GM15510 (cell line): ENCODE results near the gene SNX1.

ENCODE experiments used
- POLR2A ChIP-seq: IDR thresholded peaks from 3 replicates; pipeline ENCODE4 v1.6.1; 2011; ENCODE audit warnings: borderline replicate concordance; ENCODE audit not compliant: insufficient read length; ENCODE audit errors: extremely low read depth

The SNX1 gene

DNA sequence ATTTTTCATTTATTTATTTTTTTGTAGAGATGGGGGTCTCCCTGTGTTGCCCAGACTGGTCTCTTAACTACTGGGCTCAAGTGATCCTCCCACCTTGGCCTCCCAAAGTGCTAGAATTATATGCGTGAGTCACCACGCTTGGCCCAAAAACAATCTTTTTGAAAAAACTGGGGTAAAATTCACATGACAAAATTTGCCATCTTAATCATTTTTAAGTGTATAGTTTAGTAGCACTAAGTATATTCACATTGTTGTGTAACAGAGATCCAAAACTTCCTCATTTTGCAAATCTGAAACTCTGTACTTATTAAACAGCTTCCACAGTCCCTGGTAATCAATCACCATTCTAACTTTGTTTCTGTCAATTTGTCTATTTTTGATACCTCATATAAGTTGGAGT lies 5.2 kb downstream of the SNX1 start:
- no peak for TF ChIP-seq POLR2A

DNA sequence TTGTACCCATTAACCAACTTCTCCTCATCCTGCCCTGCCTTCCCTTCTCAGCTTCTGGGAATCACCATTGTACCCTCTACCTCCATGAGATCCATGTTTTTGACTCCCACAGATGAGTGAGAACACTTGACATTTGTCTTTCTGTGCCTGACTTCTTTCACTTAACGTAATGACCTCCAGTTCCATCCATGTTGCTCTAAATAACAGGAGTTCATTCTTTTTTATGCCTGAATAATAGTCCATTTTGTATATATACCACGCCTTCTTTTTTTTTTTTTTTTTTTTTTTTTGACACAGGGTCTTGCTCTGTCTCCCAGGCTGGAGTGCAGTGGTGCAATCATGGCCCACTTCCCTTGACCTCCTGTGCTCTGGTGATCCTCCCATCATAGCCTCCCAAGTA lies 6.7 kb downstream of the SNX1 start:
- no peak for TF ChIP-seq POLR2A

- no peak for TF ChIP-seq POLR2A
Observed at GRCh38 chr15:64105113-64105704, 9.4 kb downstream of the SNX1 start.

DNA sequence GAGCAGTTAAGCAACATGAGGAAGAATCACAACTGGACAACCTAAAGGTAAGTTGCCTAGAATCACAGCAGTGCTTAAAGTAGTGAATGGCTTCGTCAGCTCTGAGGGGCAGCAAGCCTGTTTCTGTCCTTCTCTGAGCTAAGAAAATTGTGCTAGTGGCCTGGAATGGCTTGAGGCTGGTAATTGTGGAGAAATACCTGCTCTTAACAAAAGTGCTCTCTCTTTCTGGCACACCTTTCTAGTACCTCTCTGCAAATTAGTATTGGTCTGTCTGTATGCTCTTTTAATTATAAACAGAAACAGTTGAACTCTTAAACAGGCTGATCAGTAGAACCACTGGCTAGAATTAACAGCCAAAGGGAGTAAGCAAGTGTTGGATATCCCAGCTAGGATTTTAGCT lies 11.6 kb downstream of the SNX1 start:
- TF ChIP-seq POLR2A: no peak

GRCh38 chr15:64110950-64111678 lies 15.3 kb downstream of the SNX1 start:
- no peak for TF ChIP-seq POLR2A

- TF ChIP-seq POLR2A: no peak
Observed at GRCh38 chr15:64111679-64112050, 15.9 kb downstream of the SNX1 start.

DNA sequence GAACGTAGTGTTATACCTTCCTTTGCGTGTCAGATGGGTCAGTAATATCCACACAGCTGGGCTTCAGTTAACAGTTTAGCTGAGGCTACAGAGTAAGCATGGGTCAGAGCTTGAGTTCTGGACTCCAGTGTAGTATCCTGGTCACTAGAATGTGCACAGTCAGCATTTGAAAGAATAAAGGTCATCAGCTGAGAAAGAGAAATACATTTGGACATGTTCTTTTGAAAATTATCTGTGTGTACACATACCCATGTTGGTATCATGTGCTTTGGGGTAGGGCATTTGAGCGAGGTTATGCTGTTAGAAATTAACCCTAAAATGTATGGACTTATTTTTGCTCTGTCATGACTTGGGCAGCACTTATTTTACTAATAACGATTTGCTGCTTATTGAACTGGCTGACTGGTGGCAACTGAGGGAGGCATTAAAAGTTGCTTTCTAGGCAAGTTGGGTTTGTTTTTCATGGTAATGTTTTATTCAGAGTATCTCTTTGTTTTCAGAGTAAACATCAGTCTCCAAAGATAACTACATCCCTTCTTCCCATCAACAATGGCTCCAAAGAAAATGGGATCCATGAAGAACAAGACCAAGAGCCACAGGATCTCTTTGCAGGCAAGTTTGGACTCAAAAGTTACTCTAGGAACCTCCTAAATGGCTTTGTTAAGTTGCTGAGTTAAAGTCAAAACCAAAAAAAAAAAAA lies 16.4 kb downstream of the SNX1 start:
- TF ChIP-seq POLR2A: no peak

DNA sequence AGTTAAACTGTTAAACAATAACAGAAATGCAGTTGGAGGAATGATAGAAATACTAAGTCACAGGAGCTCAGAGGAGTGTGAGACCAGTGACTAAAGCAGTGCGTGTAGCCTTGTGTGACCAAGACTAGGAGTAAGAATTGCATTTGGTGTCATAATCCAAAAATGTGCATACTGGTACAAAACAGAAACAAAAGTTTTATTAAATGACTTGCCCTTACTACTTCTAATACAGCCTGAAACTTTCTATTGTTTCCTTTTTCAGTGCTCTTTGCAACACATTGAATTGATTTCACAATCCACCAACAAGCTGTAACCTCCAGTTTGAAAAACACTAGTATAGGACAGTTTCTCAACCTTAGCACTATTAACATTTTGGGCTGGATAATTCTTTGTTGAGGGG lies 17.1 kb downstream of the SNX1 start:
- no peak for TF ChIP-seq POLR2A

- no peak for TF ChIP-seq POLR2A
Observed at GRCh38 chr15:64117759-64118487, 22.1 kb downstream of the SNX1 start.

DNA sequence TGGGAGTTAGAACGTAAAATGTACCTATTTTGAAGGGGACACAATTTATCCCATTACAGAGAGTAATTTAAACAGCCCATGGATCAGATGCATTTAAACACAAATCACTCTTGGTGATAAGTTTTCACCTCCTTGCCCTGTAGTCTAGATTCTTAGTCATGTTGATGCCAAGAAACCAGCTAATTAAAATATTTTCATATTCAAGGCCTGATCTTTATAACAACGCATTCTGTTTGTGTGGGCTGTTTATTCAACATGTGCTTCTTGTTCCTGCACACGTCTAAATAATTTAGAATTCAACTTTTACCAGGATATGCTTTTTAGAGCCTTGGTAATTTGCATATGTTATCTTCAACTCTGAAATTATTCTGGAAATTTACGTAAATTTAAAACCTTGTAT lies 25.8 kb downstream of the SNX1 start:
- TF ChIP-seq POLR2A: no peak

DNA sequence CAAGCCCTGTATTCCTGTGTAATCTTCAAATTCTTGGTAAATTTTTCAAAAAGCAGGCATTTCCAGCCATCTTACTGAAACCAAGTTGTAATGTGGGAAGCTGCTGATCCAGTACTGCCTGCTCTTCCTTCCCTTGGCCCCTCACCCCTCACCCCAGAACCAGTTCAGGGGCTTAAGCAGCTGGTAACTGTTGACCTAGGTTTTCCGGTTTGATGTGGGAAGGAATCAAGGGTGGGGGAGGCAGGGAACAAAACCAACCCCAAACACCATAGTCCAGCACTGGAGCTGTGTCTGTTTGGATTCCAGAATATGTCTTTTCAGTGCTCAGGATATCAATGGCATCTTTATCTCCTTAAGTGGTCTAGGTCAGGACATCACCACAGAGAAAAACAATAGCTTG lies 26.7 kb downstream of the SNX1 start:
- no peak for TF ChIP-seq POLR2A

GRCh38 chr15:64122936-64123351 lies 27.2 kb downstream of the SNX1 start:
- TF ChIP-seq POLR2A: no peak

DNA sequence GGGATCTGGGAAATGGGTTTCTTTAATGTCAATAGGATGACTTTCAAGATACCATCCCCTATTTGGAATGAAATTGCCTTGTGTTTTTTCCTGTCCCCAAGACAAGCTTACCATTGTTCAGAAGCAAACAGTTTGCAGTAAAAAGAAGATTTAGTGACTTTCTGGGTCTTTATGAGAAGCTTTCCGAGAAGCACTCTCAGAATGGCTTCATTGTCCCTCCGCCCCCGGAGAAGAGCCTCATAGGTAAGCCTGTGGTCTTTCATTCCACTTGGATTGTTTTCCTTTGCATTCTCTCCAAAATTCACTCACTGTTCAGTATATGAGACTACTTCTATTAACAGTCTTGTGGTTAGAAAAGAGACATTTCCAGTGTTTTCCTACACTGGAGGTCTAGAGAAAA lies 30.2 kb downstream of the SNX1 start:
- TF ChIP-seq POLR2A: no peak

- no peak for TF ChIP-seq POLR2A
Observed at GRCh38 chr15:64127521-64128270, 31.9 kb downstream of the SNX1 start.
